Measurements from ENCODE around the gene SEMA6D.

Gene SEMA6D

DNA sequence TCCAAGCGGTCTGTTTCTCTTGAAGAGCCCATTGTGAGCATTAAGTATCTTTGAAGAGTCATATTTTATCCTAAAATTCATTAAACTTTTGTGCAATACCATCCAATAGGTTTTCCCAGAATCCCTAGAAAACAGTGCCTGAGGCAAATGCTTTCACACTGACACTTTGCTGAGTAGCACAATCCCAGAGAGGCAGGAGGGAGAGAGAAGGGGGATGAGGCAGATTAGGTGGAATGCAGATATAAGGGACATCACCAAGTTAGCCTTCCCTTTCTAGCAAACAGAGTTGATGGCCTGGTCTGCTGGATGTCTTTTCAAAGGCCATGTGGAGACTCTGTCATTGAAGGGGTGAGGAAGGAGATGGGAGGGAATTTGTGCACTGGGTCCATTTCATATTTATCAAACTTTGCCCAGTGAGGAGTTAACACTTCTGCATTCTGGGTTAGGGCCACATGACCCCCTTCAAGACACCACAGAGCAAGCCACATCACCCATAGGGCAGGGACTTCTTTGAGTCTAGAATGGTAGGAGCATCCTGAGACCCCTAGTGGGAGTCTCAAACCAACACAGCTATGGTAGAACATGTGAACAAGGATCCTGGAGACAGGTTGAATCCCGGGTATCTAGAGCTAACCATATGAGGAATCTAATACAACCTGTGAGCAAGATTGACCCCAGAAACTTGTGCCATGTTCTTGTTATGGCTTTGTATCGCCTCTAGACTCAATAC lies 32.0 kb upstream of the SEMA6D start:
- H3K9ac ChIP-seq (ENCODE audit: low read length), result no peak overlapping the region
- H2AK5ac ChIP-seq (ENCODE audit: low read length, severe bottlenecking), result no peak overlapping the region
- no peak overlapping the region for H3K14ac ChIP-seq (ENCODE audit: low read length in 2 of 2)
- 98% methylated on average over 2 of the region's 3 CpGs for WGBS
- no peak overlapping the region for H3K4ac ChIP-seq (ENCODE audit: low read depth in 1 of 2, low read length in 2 of 2)
- no peak overlapping the region for H4K91ac ChIP-seq (ENCODE audit: low read length)
- no peaks in the 10 kb centered on the region for H3K4me1 ChIP-seq (ENCODE audit: control insufficient read depth, insufficient read depth, low read depth, low read length)
- no peak overlapping the region for H2BK15ac ChIP-seq (ENCODE audit: low read depth, poor library complexity, severe bottlenecking)
- H3K79me1 ChIP-seq (replicated peaks; ENCODE audit: low read length, poor library complexity, severe bottlenecking), result no peaks in the 10 kb centered on the region
- H2AFZ ChIP-seq (ENCODE audit: low read depth, low read length), result no peak overlapping the region
- no peak overlapping the region for H3K18ac ChIP-seq (ENCODE audit: low read depth in 1 of 2, low read length in 2 of 2)
- no peak overlapping the region for H3K27ac ChIP-seq (ENCODE audit: low read length, poor library complexity, severe bottlenecking)
- no peak overlapping the region for H2BK120ac ChIP-seq (ENCODE audit: low read depth, low read length)
- H3K27me3 ChIP-seq (ENCODE audit: control insufficient read depth in 1 of 2, insufficient read depth in 1 of 2, low read length in 2 of 2), result no peaks in the 10 kb centered on the region
- H2BK5ac ChIP-seq (ENCODE audit: low read depth, low read length, poor library complexity, severe bottlenecking), result no peak overlapping the region
- no peak overlapping the region for H3K4me3 ChIP-seq (ENCODE audit: insufficient read depth in 1 of 2, low read depth in 1 of 2, low read length in 2 of 2)
- H2BK12ac ChIP-seq (ENCODE audit: low read length in 2 of 2), result no peak overlapping the region
- DNase-seq, result no peak
- no peak overlapping the region for H3K4me2 ChIP-seq (ENCODE audit: low read length, poor library complexity, severe bottlenecking)
- H3K36me3 ChIP-seq (ENCODE audit: control insufficient read depth in 1 of 2, insufficient read depth in 2 of 2, low read depth in 1 of 2, low read length in 2 of 2), result no peaks in the 10 kb centered on the region
- no peak overlapping the region for H3K23ac ChIP-seq (ENCODE audit: low read length in 2 of 2)
- no peak overlapping the region for H4K8ac ChIP-seq (ENCODE audit: low read length)
- H3K9me3 ChIP-seq (ENCODE audit: control insufficient read depth, low read length), result no peaks in the 10 kb centered on the region

DNA sequence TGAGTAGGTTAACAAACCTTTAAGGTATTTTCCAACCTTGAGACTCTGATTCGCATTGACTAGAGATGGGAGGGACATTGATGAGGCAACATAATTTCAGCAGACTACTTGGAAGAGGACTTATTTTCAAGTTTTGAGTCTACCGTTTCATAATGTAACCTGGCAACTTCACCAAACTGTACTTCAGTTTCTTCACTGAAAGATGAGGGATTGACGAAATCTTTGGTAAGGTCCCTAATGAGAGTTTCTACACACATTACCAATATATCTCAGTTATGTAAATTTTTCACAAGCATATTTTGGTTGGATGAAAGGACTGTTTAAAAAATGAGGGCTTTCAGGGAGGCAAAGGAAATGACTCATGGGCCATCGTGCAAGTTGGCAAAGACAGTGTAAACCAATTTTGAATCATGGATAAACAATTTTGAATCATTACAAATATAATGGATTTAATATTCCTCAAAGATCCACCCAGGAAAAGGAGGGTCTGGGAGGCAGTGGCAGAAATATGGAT lies 28.7 kb upstream of the SEMA6D start:
- Histone ChIP-seq H2BK120ac (ENCODE audit: low read depth, low read length) (no peak overlapping the region), H3K4me1 (ENCODE audit: control insufficient read depth, insufficient read depth, low read depth, low read length) (no peaks in the 10 kb centered on the region), H3K4ac (ENCODE audit: low read depth in 1 of 2, low read length in 2 of 2) (no peak overlapping the region), H2AFZ (ENCODE audit: low read depth, low read length) (no peak overlapping the region), H4K8ac (ENCODE audit: low read length) (no peak overlapping the region), H2BK15ac (ENCODE audit: low read depth, poor library complexity, severe bottlenecking) (no peak overlapping the region), H3K27me3 (ENCODE audit: control insufficient read depth in 1 of 2, insufficient read depth in 1 of 2, low read length in 2 of 2) (no peaks in the 10 kb centered on the region), H4K91ac (ENCODE audit: low read length) (no peak overlapping the region), H3K36me3 (ENCODE audit: control insufficient read depth in 1 of 2, insufficient read depth in 2 of 2, low read depth in 1 of 2, low read length in 2 of 2) (no peaks in the 10 kb centered on the region), H3K18ac (ENCODE audit: low read depth in 1 of 2, low read length in 2 of 2) (no peak overlapping the region), H2BK5ac (ENCODE audit: low read depth, low read length, poor library complexity, severe bottlenecking) (no peak overlapping the region), H3K9ac (ENCODE audit: low read length) (no peak overlapping the region), H3K14ac (ENCODE audit: low read length in 2 of 2) (no peak overlapping the region), H3K27ac (ENCODE audit: low read length, poor library complexity, severe bottlenecking) (no peak overlapping the region), H3K9me3 (ENCODE audit: control insufficient read depth, low read length) (no peaks in the 10 kb centered on the region), H2BK12ac (ENCODE audit: low read length in 2 of 2) (no peak overlapping the region), H3K79me1 (replicated peaks; ENCODE audit: low read length, poor library complexity, severe bottlenecking) (no peaks in the 10 kb centered on the region), H2AK5ac (ENCODE audit: low read length, severe bottlenecking) (no peak overlapping the region), H3K4me3 (ENCODE audit: insufficient read depth in 1 of 2, low read depth in 1 of 2, low read length in 2 of 2) (peak overlapping the region in 1 of 2 experiments; percentile 2), H3K23ac (ENCODE audit: low read length in 2 of 2) (no peak overlapping the region), H3K4me2 (ENCODE audit: low read length, poor library complexity, severe bottlenecking) (no peak overlapping the region)
- DNase-seq, result peak; percentile 48
- WGBS, result 62% methylated on average over 2 of the region's 4 CpGs

GRCh38 chr15:47689660-47690059 lies 27.6 kb upstream of the SEMA6D start:
- H3K36me3 ChIP-seq (ENCODE audit: control insufficient read depth in 1 of 2, insufficient read depth in 2 of 2, low read depth in 1 of 2, low read length in 2 of 2), result no peaks in the 10 kb centered on the region
- no peaks in the 10 kb centered on the region for H3K9me3 ChIP-seq (ENCODE audit: control insufficient read depth, low read length)
- H3K4me2 ChIP-seq (ENCODE audit: low read length, poor library complexity, severe bottlenecking), result no peak overlapping the region
- H2BK15ac ChIP-seq (ENCODE audit: low read depth, poor library complexity, severe bottlenecking), result no peak overlapping the region
- H2BK5ac ChIP-seq (ENCODE audit: low read depth, low read length, poor library complexity, severe bottlenecking), result no peak overlapping the region
- H3K27ac ChIP-seq (ENCODE audit: low read length, poor library complexity, severe bottlenecking), result no peak overlapping the region
- H3K4me3 ChIP-seq (ENCODE audit: insufficient read depth in 1 of 2, low read depth in 1 of 2, low read length in 2 of 2), result no peak overlapping the region
- no peak overlapping the region for H3K23ac ChIP-seq (ENCODE audit: low read length in 2 of 2)
- no peak for DNase-seq
- H3K14ac ChIP-seq (ENCODE audit: low read length in 2 of 2), result peak overlapping the region in 1 of 2 experiments; percentile 64
- peak overlapping the region; percentile 35 for H4K91ac ChIP-seq (ENCODE audit: low read length)
- peak overlapping the region; percentile 0 to 57 for H2BK12ac ChIP-seq (ENCODE audit: low read length in 2 of 2)
- no peaks in the 10 kb centered on the region for H3K4me1 ChIP-seq (ENCODE audit: control insufficient read depth, insufficient read depth, low read depth, low read length)
- H3K4ac ChIP-seq (ENCODE audit: low read depth in 1 of 2, low read length in 2 of 2), result peak overlapping the region in 1 of 2 experiments; percentile 82
- H3K18ac ChIP-seq (ENCODE audit: low read depth in 1 of 2, low read length in 2 of 2), result peak overlapping the region; percentile 8 to 18
- WGBS, result 89% methylated on average over 4 of the region's 4 CpGs
- no peak overlapping the region for H2BK120ac ChIP-seq (ENCODE audit: low read depth, low read length)
- no peaks in the 10 kb centered on the region for H3K79me1 ChIP-seq (replicated peaks; ENCODE audit: low read length, poor library complexity, severe bottlenecking)
- H2AK5ac ChIP-seq (ENCODE audit: low read length, severe bottlenecking), result no peak overlapping the region
- H3K27me3 ChIP-seq (ENCODE audit: control insufficient read depth in 1 of 2, insufficient read depth in 1 of 2, low read length in 2 of 2), result no peaks in the 10 kb centered on the region
- no peak overlapping the region for H3K9ac ChIP-seq (ENCODE audit: low read length)
- no peak overlapping the region for H2AFZ ChIP-seq (ENCODE audit: low read depth, low read length)
- no peak overlapping the region for H4K8ac ChIP-seq (ENCODE audit: low read length)

DNA sequence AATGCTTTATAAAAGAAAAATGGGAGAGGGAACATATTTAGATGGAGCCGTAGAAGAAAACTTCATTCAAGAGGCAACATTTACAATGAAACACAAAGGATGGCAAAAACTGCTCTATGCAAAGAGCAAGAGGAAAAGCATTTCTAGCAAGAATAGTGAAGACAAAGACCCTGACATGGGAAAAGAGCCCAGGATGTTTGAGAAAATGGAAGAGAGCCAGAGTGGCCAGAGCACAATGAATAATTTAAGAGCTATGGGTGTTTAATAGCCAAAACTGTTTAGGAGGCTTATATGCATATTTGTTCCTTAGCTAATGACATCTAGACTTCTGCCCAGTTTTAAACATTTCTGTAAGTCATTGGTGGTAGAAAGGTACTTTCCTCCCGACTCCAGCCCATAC lies 25.4 kb upstream of the SEMA6D start:
- Histone ChIP-seq H2BK12ac (ENCODE audit: low read length in 2 of 2) (no peak overlapping the region), H3K36me3 (ENCODE audit: control insufficient read depth in 1 of 2, insufficient read depth in 2 of 2, low read depth in 1 of 2, low read length in 2 of 2) (no peaks in the 10 kb centered on the region), H2BK15ac (ENCODE audit: low read depth, poor library complexity, severe bottlenecking) (no peak overlapping the region), H2AK5ac (ENCODE audit: low read length, severe bottlenecking) (no peak overlapping the region), H2BK120ac (ENCODE audit: low read depth, low read length) (no peak overlapping the region), H3K14ac (ENCODE audit: low read length in 2 of 2) (no peak overlapping the region), H3K9ac (ENCODE audit: low read length) (no peak overlapping the region), H3K4me3 (ENCODE audit: insufficient read depth in 1 of 2, low read depth in 1 of 2, low read length in 2 of 2) (no peak overlapping the region), H3K9me3 (ENCODE audit: control insufficient read depth, low read length) (no peaks in the 10 kb centered on the region), H4K8ac (ENCODE audit: low read length) (no peak overlapping the region), H3K18ac (ENCODE audit: low read depth in 1 of 2, low read length in 2 of 2) (no peak overlapping the region), H3K4me2 (ENCODE audit: low read length, poor library complexity, severe bottlenecking) (no peak overlapping the region), H3K27ac (ENCODE audit: low read length, poor library complexity, severe bottlenecking) (no peak overlapping the region), H2AFZ (ENCODE audit: low read depth, low read length) (no peak overlapping the region), H3K4me1 (ENCODE audit: control insufficient read depth, insufficient read depth, low read depth, low read length) (no peaks in the 10 kb centered on the region), H3K23ac (ENCODE audit: low read length in 2 of 2) (no peak overlapping the region), H2BK5ac (ENCODE audit: low read depth, low read length, poor library complexity, severe bottlenecking) (no peak overlapping the region), H3K27me3 (ENCODE audit: control insufficient read depth in 1 of 2, insufficient read depth in 1 of 2, low read length in 2 of 2) (no peaks in the 10 kb centered on the region), H3K79me1 (replicated peaks; ENCODE audit: low read length, poor library complexity, severe bottlenecking) (no peaks in the 10 kb centered on the region), H3K4ac (ENCODE audit: low read depth in 1 of 2, low read length in 2 of 2) (no peak overlapping the region), H4K91ac (ENCODE audit: low read length) (no peak overlapping the region)
- DNase-seq, result no peak
- 100% methylated on average over 2 of the region's 2 CpGs for WGBS

All from mesenchymal stem cell (in vitro differentiated cells and primary cell).